Vagina (tissue), 2 donors: ENCODE measurements around the gene CYP26C1. TPM values are rescaled to one million over a fixed set of nuclear protein-coding genes. Genes with fewer than 3 reads are reported as not detected.

Experiments used
- DNase-seq, 2 donors: peaks; one replicate each; pipeline ENCODE4 v3.0.0-alpha.2; 2017; ENCODE audit errors: extremely low spot score in 2 of 2
- H3K27ac ChIP-seq: fragments of 200-600 bp; sonication (generic); one replicate; pipeline ENCODE4 v1.5.1; 2019
- H3K27me3 ChIP-seq: fragments of 200-600 bp; sonication (generic); one replicate; pipeline ENCODE4 v1.5.1; 2019
- H3K36me3 ChIP-seq, 2 donors: fragments of 200-600 bp; sonication (generic); one replicate each; pipeline ENCODE4 v1.5.1; 2017 to 2019
- H3K4me1 ChIP-seq: fragments of 200-600 bp; sonication (generic); one replicate; pipeline ENCODE4 v1.5.1; 2019
- H3K4me3 ChIP-seq, 2 donors: fragments of 200-600 bp; sonication (generic); 1 replicate in 1 of 2; 2 replicates in 1 of 2; pipeline ENCODE4 v1.5.1; 2016 to 2019
- H3K9me3 ChIP-seq: fragments of 200-600 bp; sonication (generic); one replicate; pipeline ENCODE4 v1.5.1; 2019
- CTCF ChIP-seq, 3 experiments: fragments of 450-650 bp in 2 of 3; fragments of 200-600 bp in 1 of 3; sonication (generic) in 1 of 3; IDR thresholded peaks; one replicate each; pipeline ENCODE4 v1.5.1; 2017 to 2019; ENCODE audit warnings: antibody characterized with exemption in 3 of 3, mild to moderate bottlenecking in 2 of 3, moderate library complexity in 2 of 3
- POLR2A ChIP-seq, 2 donors: fragments of 450-650 bp; IDR thresholded peaks; one replicate each; pipeline ENCODE4 v1.6.1; 2017; ENCODE audit warnings: antibody characterized with exemption in 2 of 2, mild to moderate bottlenecking in 2 of 2, moderate library complexity in 2 of 2
- POLR2AphosphoS5 ChIP-seq, 2 donors: sonication (generic); formaldehyde crosslinking; IDR thresholded peaks; one replicate each; pipeline ENCODE4 v1.9.0; 2017; ENCODE audit warnings: antibody characterized with exemption in 2 of 2, mild to moderate bottlenecking in 2 of 2, low read depth in 1 of 2; ENCODE audit not compliant: insufficient read depth in 1 of 2
- intact Hi-C: fragments of 100-400 bp; cut with DNase I; formaldehyde crosslinking; loops from one replicate; pipeline ENCODE4 v1.15.1; 2023
- total RNA-seq: library from RNA; depleted of rRNA; stranded (reverse); fragments of >200 nt; gene quantifications from one replicate; pipeline ENCODE4 v1.2.3, GENCODE V29; 2016

The CYP26C1 gene
- not detected for total RNA-seq

GRCh38 chr10:93059975-93060886, at the start of gene CYP26C1:
Gene CYP26C1, plus strand, starts transcription at chr10:93060798. Its CDS starts 466 bp downstream, at chr10:93061264.
- H3K36me3 ChIP-seq: no peaks in the 10 kb centered on the region
- no peaks in the 10 kb centered on the region for H3K9me3 ChIP-seq
- H3K27ac ChIP-seq: no peak within 1 kb of the TSS
- peaks cover 5% of the 10 kb centered on the region for H3K27me3 ChIP-seq
- H3K4me1 ChIP-seq: peaks cover 32% of the 10 kb centered on the region
- DNase-seq: no peak
- H3K4me3 ChIP-seq: no peak within 1 kb of the TSS
- TF ChIP-seq CTCF (IDR thresholded peaks at IDR 0.05): no peak
- TF ChIP-seq POLR2A (IDR thresholded peaks at IDR 0.05): no peak
- TF ChIP-seq POLR2AphosphoS5 (IDR thresholded peaks at IDR 0.05; ENCODE audit: insufficient read depth in 1 of 2, low read depth in 1 of 2): no peak
- intact Hi-C loops: no loop called here

- intact Hi-C loops: no loop called here
- Histone ChIP-seq H3K9me3 (no peaks in the 10 kb centered on the region), H3K36me3 (no peaks in the 10 kb centered on the region), H3K4me3 (no peak overlapping the region), H3K4me1 (no peaks in the 10 kb centered on the region), H3K27ac (no peak overlapping the region), H3K27me3 (no peaks in the 10 kb centered on the region)
- TF ChIP-seq POLR2A (IDR thresholded peaks at IDR 0.05) (no peak), POLR2AphosphoS5 (IDR thresholded peaks at IDR 0.05; ENCODE audit: insufficient read depth in 1 of 2, low read depth in 1 of 2) (no peak), CTCF (IDR thresholded peaks at IDR 0.05) (no peak)
- no peak for DNase-seq
These were observed 44.9 kb upstream of the CYP26C1 start for GRCh38 chr10:93015722-93016121.

DNA sequence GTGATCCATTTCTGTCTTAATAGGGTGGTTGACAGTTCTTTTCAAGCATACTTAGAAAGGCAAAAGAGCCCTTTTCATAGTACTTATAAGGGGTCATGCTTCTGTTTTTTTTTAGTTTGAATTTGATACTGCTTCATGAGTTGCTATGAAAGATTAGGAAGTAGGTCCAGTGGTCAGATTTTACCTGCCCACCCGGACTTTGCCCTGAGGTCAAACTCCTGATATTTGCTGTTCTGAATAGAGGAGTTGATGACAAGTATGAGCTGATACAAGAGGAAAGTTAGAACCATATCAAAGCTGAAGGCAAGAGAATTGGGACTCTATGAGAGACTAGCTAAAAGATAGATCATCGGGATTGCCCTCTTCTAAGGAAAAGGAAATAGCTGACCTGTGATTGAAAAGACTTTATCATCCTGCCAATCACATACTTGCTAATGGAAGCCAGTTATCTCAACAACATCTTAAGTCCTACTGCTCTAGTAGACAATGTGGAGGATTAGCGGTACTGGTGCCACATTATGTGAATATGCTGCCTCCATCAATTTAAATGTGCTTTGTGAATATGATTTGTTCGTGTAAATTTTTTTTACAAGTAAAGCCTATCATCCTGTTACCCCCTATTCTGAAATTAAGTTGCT, 37.5 kb upstream of the CYP26C1 start:
- no peak for TF ChIP-seq POLR2AphosphoS5 (IDR thresholded peaks at IDR 0.05; ENCODE audit: insufficient read depth in 1 of 2, low read depth in 1 of 2)
- no peak for TF ChIP-seq POLR2A (IDR thresholded peaks at IDR 0.05)
- no peak for TF ChIP-seq CTCF (IDR thresholded peaks at IDR 0.05)
- DNase-seq: no peak
- intact Hi-C loops: no loop called here
- Histone ChIP-seq H3K4me1 (no peaks in the 10 kb centered on the region), H3K36me3 (no peaks in the 10 kb centered on the region), H3K27me3 (no peaks in the 10 kb centered on the region), H3K27ac (no peak overlapping the region), H3K9me3 (no peaks in the 10 kb centered on the region), H3K4me3 (no peak overlapping the region)

- no peak overlapping the region for H3K4me3 ChIP-seq
- H3K9me3 ChIP-seq: no peaks in the 10 kb centered on the region
- TF ChIP-seq POLR2AphosphoS5 (IDR thresholded peaks at IDR 0.05; ENCODE audit: insufficient read depth in 1 of 2, low read depth in 1 of 2): no peak
- TF ChIP-seq CTCF (IDR thresholded peaks at IDR 0.05): no peak
- TF ChIP-seq POLR2A (IDR thresholded peaks at IDR 0.05): no peak
- no peaks in the 10 kb centered on the region for H3K27me3 ChIP-seq
- intact Hi-C loops: no loop called here
- H3K27ac ChIP-seq: no peak overlapping the region
- no peak for DNase-seq
- no peaks in the 10 kb centered on the region for H3K36me3 ChIP-seq
- no peaks in the 10 kb centered on the region for H3K4me1 ChIP-seq
These were observed 34.5 kb upstream of the CYP26C1 start for GRCh38 chr10:93026072-93026471.

DNA sequence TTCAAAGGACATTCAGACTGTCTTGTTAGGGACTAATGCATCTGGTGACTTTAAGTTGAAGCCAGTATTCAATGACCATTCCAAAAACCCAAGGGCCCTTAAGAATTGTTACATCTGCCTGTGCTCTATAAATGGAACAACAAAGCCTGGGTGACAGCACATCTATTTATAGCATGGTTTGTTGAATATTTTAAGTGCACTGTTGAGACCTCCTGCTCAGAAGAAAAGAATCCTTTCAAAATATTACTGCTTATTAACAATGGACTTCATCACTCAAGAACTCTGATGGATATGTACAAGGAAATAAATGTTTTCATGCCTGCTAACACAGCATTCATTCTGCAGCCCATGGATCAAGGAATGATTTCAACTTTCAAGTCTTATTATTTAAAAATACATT, 33.1 kb upstream of the CYP26C1 start:
- no peaks in the 10 kb centered on the region for H3K9me3 ChIP-seq
- H3K27ac ChIP-seq: no peak overlapping the region
- TF ChIP-seq CTCF (IDR thresholded peaks at IDR 0.05): no peak
- TF ChIP-seq POLR2AphosphoS5 (IDR thresholded peaks at IDR 0.05; ENCODE audit: insufficient read depth in 1 of 2, low read depth in 1 of 2): no peak
- TF ChIP-seq POLR2A (IDR thresholded peaks at IDR 0.05): no peak
- H3K27me3 ChIP-seq: no peaks in the 10 kb centered on the region
- H3K36me3 ChIP-seq: no peaks in the 10 kb centered on the region
- intact Hi-C loops: no loop called here
- H3K4me1 ChIP-seq: no peaks in the 10 kb centered on the region
- no peak for DNase-seq
- H3K4me3 ChIP-seq: no peak overlapping the region
